Stimulated activated CD4-positive, alpha-beta T cell treated with anti-CD3 and anti-CD28 coated beads, Interleukin-15, amount 100 ng/mL, for 48 hours (primary cell): ENCODE measurements around the gene TSFM.

Experiments
- DNase-seq, 2 donors: peaks; one replicate each; pipeline ENCODE4 v3.0.0-alpha.2; 2020; ENCODE audit warnings: low read depth in 2 of 2

The TSFM gene

DNA sequence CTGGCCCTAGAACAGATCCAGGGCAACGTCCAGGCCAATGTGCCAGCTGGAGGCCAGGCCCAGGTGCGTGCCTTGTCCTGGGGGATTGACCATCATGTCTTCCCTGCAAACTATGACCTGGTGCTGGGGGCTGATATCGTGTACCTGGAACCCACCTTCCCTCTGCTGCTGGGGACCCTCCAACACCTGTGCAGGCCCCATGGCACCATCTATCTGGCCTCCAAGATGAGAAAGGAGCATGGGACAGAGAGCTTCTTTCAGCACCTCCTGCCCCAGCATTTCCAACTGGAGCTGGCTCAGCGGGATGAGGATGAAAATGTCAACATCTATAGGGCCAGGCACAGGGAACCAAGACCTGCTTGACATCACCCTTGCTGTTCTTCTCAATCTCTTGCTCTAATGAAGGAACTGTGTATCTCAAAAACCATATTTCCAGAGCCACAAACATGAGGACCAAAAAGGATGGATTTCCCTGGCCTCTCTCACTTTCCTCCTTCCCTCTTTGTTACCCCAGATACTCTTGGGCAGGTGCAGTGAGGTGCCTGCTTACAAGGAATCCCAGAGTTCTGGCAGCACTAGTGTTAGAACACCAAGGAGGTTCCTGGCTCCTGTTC, 2.2 kb upstream of the TSFM start:
- no peak for DNase-seq

DNA sequence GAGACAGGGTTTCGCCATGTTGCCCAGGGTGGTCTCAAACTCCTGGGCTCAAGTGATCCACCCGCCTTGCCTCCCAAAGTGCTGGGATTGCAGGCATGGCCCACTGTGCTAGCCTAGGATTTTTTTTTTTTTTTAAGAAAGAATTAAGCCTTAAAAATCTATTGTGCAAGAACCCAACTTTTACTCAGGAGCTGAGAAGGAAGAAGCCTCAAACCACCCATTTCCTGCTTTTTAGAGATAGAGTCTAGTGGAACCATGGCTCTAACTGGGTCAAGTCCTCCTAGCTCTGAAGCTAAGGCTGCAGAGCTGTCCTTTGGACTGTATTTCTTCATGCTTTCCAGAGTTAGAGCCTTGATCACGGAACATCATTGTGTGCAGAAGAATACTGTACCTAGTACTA, 1.3 kb upstream of the TSFM start:
- no peak for DNase-seq

DNA sequence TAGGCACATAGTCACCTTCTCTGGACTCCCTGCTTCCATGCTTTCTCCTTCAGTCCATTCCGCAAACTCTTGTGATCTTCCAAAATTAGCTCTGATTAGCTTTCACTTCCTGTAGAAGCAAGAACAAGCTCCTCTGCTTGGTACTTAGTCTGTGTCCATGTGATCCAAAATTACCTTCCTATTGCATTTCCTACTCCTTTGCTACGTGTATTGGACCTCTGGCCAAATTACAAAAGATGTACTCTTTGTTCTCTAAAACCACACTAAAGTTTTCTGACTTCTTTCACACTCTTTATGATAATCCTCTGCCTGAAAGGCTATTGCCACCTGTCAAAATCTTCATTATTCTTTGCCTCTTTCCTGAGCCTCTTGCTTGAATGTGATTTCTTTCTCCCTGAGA, 786 bp upstream of the TSFM start:
- DNase-seq = no peak

DNA sequence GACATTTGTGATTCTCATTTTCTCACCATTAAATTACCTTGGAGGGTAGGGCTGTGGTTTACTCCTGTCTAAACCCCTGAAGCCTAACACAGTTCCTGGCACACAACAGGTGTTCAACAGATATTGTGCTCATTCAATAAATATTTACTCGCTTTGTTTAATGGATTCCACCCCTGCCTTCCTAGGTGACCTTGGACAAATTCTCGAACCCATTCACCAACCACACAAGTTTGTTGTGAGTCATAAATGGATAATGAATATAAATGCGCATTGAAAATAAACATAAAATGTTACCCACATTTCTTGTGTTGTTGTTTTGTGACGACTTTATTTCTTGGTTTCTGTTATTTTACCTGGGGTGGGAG, 362 bp upstream of the TSFM start:
- no peak for DNase-seq

DNA sequence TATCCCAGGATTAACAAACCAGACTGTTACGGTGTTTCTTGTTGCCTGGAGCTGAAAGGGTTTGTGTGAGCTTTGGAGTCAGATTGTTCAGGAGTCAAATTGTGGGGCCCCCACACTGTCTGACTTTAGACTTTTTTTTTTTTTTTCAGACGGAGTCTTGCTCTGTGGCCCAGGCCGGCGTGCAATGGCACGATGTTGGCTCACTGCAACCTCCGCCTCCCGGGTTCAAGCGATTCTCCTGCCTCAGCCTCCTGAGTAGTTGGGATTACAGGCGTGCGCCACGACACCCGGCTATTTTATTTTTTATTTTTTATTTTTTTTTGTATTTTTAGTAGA, 847 bp downstream of the TSFM start:
- no peak for DNase-seq

DNA sequence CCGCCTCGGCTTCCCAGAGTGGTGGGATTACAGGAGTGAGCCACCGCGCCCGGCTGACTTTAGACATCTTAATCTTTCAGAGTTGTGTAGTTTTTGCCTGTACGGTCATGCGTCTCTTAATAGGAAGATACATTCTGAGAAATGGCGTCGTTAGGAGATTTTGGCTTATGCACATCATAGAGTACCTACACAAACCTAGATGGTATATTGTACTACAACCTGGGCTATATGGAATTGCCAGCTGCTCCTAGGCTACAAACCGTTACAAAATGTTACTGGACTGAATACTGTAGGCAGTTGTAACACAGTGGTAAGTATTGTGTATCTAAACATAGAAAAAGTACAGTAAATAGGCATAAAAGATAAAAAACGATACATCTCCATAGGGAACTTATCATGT, 1.3 kb downstream of the TSFM start:
- no peak for DNase-seq

DNA sequence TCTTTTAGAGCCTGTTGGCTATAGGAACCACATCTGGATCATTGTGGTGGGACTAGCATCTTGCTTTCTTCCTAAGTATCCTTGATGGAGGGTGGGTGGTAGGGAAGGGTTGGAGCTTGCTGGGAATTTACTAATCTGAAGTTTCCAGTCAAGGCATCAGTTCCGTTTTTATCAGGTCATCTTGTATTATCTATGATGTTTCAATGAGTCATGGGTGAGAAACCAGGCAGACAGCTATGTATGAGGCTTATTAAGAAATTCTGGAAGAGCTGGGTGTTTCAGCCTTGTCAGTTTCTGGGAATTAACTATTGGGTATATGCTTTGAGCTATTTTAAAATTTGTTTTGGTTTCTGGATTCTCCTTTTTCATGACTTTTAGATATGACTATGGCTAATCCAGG, 11.3 kb downstream of the TSFM start:
- DNase-seq = no peak

DNA sequence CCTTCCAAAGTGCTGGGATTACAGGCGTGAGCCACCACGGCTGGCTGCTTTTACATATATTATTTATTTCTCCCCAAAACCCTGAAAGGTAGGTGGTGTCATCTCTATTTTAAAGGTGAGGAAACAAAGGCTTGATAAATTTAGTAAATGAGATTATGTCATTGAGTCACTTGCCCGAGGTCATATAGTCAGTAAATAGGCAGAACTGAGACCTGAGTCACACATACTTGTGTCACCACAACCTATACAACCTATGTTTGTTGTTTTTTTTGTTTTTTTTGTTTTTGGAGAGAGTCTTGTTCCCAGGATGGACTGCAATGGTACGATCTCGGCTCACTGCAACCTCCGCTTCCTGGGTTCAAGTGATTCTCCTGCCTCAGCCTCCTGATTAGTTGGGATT, 12.8 kb downstream of the TSFM start:
- DNase-seq = no peak

DNA sequence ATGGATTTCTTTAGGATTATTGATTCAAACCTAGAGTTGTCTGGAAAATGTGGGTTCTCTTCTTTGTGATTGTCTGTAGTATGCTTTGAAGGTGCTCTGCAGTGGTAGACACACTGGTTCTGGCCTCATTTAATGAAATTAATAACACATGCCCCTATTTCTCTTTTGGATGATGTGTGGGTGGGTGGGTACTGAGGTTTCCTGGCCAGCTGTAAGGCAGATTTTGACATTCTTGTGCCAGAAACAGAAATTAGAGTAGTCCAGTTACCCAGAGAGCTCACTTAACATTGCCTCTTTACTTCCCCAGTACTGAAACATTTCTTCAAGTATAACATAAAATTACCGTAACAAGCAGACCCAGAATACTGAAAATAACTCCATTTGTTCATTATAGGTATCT, 14.4 kb downstream of the TSFM start:
- DNase-seq = no peak

DNA sequence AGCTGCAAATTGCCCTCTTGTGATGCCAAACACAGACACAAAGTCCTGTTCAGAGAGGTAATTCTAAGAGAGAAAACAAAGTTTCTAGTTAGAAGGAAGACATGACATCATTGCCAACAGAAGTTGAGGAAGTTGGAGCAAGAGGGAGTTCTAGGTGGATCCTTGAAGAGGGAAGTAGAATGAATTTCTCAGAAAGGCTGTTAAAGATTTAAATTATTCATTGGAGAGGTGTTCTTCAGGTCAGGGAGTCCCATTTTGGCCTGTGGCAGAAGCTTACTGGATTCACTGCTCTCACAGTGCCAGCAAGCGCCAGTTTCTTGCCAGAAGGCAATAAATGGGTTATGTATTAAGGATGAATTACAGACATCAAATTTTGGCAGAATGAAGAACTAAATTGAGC, 15.3 kb downstream of the TSFM start:
- DNase-seq = no peak

DNA sequence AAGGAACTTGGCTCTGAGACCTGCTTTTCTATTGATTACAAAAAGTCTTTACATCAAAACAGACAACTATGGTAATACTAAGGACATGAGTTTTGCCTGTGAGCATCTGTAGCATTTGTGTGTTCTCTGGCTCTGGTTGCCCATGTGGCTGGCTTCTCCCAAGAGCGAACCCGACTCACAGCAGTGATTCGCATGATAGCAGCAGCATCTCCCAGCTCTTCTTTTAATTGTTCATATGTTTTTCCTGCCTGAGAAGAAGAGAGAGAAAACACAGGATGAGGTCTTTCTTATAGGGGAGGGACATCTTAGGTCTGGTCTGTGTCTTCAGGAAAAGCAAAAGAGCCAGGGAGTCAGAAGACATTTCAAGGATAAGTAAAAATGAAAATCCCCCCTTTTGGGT, 18.4 kb downstream of the TSFM start:
- no peak for DNase-seq

DNA sequence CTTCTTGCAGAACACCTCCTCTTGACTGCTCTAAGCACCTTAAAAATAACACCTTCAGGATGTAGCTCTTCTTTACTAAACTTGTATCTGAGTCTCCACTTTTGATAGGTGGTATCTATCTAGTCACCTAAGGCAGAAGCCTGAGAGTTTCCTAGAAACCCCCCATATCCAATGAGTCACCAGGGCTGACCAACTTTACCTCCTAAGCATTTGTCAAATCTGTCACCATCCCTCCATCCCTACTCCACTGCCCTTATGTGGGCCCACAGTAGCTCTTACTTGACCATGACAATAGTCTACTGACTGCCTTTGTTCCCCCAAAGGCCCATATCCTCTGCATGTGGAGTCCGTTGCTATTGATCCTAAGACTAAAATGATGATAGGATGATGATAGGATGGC, 20.0 kb downstream of the TSFM start:
- no peak for DNase-seq

DNA sequence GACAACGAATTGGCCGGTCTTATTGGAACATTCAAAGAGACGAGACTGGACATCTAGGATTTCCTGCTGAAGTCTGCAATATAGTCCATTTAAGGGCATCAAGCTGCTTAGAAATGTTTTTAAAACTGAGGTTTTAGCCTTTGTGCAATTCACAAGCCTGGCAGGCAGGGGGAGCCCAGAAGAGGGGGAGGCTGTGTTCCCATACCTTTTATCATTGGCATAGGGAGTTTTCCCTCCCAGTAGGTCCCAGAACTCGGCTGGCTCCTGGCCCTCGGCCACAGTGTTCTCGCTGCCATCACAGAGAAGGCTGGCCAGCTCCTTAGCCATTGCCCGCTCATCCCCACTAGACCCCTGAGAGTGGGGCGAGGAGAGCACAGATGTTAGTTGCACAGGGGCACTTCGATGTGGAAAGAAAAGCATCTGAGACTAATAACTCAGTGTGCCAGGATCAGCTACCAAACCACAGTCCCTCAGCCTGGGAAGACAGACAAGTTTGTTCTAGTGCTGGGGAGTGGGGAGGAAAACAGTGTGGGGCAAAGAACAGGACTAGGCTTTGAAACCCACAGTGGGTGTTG, 20.8 kb downstream of the TSFM start:
- DNase-seq = no peak

DNA sequence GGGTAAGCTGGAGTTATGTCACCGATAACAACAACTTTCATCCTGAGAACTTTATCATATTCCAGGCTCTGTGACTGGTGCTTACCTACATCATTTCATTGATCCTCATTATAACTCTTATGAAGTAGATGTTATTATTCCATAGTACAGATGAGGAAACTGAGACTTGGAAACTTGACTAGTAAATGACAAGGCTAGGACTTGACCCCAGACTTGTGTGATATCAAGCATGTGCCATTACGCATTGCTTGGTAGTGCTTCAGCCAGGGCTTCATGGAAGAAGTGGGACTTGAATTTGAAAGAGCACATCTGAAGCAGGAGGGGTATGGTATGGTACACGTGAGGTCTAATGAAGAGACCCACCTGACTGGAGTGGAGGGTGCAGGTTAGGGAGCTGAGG, 24.1 kb downstream of the TSFM start:
- no peak for DNase-seq

DNA sequence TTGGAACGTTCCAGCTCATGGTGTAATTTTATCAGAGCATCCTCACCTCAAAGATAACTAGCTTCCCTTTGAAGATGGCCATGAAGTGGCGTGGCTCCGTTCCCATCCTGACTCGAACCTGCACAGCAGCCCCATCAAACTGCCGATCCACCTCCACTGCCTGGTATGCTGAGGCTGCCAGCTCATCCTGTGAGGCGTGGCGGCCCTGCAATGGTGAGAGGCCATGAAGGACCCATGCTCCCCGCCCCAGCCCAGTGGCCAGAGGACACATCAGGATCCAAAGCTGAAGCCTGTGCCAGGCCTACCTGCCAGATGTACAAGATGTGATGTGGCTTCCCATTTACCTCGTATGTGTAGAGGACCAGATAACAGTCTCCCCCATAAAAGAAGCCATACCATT, 24.7 kb downstream of the TSFM start:
- no peak for DNase-seq

DNA sequence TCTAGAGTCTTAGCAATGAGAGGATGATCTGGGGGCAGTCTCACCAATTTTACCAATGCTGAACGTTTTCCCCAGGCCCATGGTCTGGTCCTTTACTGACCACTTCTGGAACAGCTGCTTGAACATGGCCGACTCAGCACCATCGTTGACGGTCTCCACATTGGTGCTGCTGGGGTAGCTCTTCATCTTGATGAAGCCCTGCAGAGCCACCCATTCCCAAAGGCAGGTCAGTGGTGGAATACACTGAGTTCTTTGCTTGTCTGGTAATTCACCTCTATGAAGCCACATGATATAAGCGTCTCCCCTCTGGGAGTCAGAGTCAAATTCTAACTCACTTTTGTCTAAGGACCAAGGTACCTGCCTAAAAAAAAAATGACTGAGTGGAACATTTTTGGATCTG, 25.8 kb downstream of the TSFM start:
- no peak for DNase-seq

DNA sequence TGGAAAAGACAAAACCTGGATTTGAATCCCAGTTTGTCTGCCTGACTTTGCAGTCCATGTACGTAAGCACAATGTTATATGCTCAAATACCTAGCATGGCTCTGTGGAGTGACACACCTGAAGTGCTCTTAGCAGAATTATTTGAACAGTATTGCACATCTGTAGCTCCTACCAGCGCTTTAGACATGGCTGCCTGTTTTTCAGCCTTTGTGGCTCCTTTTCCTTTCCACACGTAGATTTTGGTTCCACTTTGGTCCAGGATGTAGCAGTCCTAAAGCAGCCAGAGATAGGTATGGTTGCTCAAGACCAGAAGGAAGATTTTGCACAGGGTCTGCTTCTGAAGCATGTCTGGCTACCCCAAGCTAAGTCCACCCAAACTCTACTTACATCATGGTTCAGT, 26.8 kb downstream of the TSFM start:
- no peak for DNase-seq

DNA sequence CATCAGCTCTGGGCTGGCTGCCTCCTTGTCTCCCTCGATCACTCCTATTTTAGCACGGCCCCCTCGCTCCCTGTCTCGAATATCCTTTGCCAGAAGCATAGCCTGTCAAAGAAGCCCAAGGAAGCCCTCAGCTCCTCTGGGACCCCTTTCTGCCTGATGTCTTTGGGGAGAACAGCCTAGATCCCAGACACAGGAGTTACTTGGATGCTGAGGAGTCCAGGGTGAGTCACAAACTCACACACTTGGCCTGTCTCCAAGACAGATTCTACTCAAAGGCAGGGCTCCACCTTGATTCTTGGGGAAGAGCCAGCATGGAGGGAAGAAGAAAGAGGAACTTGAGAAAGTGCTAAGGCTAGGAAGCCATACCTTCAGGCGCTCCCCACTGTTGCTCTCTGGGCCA, 27.9 kb downstream of the TSFM start:
- no peak for DNase-seq

DNA sequence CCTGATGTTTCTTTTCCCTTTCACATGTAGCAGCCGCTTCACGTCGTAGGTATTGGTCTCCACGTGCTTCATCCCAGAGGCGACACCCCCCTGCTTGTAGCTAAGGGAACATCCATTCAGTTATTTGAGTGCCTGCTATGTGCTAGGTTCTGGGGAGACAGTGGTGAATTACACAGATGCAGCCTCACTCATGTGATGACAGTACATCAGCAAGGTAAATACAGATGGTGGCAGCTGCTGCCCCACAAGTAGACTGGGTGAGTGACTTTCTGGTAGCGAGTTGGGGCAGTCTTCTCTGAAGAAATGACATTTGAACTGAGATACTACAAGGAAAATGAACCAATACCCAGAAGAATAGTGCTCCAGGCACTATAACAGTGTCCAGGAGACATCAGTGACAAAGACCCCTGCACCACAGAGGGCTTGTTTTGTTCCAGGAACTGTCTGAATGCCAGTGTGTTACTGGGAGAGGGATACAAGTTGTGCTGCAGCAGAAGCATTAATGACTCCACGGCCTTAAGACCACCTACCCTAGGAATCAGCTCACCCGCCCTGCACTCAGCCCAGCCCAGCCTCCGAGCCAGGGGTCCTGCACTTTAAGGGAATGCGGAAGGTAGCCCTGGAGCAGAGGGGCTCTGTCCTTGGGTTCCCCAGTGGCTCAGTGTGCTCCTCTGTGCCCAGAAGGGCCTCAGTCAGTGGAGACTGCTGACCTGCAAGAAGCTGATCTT, 28.6 kb downstream of the TSFM start:
- DNase-seq = no peak

DNA sequence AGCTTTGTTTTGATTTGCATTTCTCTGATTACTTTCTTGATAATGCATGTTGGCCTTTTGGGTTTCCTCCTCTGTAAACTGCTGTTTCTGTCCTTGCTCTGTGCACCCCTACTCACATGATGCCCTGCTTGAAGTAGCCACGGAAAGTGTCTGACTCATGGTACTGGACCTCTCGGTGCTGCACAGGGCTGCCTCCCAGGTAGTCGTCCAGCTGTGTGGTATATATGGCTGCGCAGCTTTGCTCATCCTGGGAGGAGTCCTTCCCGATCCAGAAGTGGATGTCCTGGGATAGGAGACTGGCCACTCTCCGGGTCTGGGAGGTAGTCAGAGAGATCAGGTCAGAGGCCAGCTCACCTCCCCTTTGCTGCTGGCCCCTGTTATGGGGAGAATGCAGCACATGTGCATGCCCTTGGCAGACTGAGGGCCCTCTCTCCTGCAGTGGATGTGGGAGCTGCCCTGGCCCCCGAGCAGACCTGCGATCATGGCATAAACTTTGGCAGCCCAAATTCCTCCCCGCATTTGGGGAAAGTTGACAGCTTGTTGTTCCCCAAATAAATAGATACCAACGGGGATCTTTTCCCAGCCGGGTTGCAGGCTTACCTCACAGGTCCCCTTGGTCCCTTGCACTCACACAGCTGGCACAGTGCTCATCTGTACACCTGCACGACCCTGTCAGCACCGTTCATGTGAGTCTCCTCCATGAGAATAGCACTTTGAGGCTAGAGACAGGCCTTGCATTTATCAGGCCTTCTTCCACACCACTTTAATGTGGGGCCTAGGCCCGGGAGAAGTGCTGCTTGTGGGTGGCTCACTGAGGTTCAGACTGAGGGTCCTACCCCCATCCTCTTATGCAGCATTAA, 30.8 kb downstream of the TSFM start:
- DNase-seq = no peak

DNA sequence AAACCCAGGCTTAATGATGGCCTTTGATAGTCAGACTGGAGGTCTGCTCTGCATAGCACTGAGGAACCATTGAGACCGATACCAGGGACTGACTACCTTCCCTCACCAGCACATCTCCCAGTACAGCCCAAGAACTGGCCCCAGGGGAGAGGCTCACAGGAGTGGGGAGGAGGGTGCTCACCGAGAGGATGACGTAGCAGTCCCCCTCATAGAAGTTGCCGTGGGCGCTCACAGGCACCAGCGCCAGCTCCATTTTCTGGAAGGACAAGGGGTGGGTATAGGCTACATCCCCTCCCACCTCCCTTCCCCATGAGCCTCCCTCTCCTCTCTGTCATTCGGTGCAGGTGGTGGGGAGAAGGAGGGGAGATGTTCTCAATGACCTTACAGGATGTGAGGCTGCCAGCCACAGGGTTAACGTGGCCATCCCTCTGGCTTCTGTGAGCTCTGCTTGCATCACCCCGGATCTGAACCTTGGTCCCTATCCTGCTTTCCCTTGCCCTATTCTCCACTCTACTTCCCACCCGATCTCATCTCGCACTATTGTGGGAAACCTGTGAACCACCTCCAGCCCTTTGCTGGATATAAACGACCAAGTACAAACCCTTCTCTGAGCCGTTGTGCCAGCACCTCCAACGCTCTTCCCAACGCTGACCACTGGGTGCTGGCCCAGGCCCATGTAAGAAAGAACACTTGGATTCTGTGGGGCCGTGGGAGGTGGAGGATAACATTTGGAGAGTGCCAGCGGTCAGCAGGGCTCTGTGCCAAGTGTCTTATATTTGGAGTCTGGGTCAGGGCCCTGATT, 31.6 kb downstream of the TSFM start:
- no peak for DNase-seq
